ENCODE data around the gene RBP3.

RBP3 gene

GRCh38 chr10:47318706-47319105 is 29.5 kb upstream of the RBP3 start:
- no peak for DNase-seq (ENCODE audit: low read depth)

DNA sequence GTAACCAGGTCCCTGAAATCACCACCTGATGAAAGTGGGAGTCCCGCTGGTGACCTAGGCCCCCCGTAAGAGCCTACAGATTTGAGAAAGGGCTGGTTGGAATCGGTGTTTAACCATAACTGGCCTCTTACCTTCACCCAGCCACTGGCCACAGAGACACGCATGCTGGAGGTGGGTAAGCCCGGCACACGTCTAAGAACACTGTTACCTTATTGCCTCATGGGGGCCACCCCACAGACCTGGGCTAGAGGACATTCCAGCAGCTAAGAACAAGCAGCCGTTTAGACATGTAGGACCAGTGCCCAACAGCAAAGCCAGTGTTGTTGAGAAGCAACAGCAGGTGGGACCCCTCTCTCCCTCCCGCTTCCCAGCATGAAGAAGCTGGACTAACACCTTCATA is 28.4 kb upstream of the RBP3 start:
- DNase-seq (ENCODE audit: low read depth): no peak

DNA sequence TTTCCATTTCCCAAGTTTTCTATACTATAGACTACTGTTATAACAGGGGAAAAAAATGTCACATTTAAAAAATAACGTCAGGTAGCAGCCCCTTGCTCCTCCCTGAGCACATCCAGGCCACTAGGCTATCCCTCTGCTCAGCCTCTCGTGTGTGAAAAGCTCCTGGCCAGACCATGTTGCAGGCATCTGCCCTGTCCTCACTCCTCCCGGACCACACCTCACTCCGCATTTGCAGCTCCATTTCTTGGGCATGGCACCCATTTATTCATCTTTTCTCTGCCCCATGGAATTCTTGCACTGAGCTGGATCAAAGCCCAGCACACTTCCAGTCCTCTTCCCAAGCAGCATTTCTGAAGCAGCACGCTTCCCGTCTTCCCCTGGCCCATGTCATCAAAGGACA is 27.4 kb upstream of the RBP3 start:
- DNase-seq (ENCODE audit: low read depth): no peak

- DNase-seq (ENCODE audit: low read depth): no peak
These were observed 26.5 kb upstream of the RBP3 start for GRCh38 chr10:47321521-47322195.

DNA sequence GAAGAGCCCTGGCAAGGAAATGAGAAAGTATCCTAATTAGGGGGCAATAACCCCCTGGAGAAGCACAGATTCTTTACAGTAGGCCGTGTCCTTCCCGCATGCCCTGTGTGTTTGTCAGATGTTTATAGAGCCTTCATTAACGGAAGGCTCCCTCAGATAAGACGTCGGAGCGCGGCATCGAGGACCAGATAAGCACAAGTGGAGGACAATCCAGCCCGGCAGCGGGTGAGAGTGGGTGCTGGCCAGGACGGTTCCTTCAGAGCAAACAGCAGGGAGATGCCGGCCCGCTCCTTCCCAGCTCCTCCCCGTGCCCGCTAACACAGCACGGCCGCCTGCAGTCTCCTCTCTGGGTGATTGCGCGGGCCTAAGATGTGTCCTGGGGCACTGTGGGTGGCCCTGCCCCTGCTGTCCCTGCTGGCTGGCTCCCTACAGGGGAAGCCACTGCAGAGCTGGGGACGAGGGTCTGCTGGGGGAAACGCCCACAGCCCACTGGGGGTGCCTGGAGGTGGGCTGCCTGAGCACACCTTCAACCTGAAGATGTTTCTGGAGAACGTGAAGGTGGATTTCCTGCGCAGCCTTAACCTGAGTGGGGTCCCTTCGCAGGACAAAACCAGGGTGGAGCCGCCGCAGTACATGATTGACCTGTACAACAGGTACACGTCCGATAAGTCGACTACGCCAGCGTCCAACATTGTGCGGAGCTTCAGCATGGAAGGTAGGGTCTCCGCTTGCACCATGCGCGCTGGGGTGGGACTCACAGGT is 25.7 kb upstream of the RBP3 start, which contains the start of gene GDF2:
TSS of gene GDF2 (plus strand) at position 155 of the 762 bp plus-strand sequence. CDS start at position 370, 215 bp downstream.
- no peak for DNase-seq (ENCODE audit: low read depth)

GRCh38 chr10:47323087-47323486 is 25.1 kb upstream of the RBP3 start:
- DNase-seq (ENCODE audit: low read depth): no peak

- DNase-seq (ENCODE audit: low read depth): no peak
These were observed 24.4 kb upstream of the RBP3 start for GRCh38 chr10:47323636-47324296.

- no peak for DNase-seq (ENCODE audit: low read depth)
These were observed 22.6 kb upstream of the RBP3 start for GRCh38 chr10:47325303-47326291.

GRCh38 chr10:47326306-47326926 is 21.7 kb upstream of the RBP3 start:
- DNase-seq (ENCODE audit: low read depth): no peak

GRCh38 chr10:47326927-47327330 is 21.2 kb upstream of the RBP3 start:
- no peak for DNase-seq (ENCODE audit: low read depth)

GRCh38 chr10:47329855-47330254 is 18.3 kb upstream of the RBP3 start:
- no peak for DNase-seq (ENCODE audit: low read depth)

- DNase-seq (ENCODE audit: low read depth): no peak
These were observed 17.8 kb upstream of the RBP3 start for GRCh38 chr10:47330366-47330765.

GRCh38 chr10:47330804-47331203 is 17.4 kb upstream of the RBP3 start:
- DNase-seq (ENCODE audit: low read depth): no peak

DNA sequence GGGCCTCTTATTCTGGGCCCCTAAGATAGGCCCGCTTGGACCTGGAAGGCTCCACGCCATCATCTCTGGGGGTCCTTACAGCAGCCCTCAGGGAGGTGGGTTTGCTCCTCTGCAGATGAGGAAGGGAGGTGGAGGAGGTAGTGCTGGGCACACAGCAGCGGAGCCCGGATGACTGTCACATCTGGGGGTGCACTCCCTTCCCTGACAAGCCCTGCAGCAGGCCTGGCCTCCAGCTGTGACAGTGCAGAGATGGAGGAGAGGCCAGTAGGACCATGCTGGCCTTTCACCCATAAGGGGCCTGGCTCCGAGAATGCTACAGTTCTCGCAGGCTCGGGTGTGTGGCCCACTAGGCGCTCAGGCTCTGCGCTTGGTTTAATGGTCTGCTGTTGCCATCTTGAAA is 16.7 kb upstream of the RBP3 start:
- no peak for DNase-seq (ENCODE audit: low read depth)

- no peak for DNase-seq (ENCODE audit: low read depth)
These were observed 16.2 kb upstream of the RBP3 start for GRCh38 chr10:47331954-47332353.

GRCh38 chr10:47332371-47332770 is 15.8 kb upstream of the RBP3 start:
- DNase-seq (ENCODE audit: low read depth): no peak

DNA sequence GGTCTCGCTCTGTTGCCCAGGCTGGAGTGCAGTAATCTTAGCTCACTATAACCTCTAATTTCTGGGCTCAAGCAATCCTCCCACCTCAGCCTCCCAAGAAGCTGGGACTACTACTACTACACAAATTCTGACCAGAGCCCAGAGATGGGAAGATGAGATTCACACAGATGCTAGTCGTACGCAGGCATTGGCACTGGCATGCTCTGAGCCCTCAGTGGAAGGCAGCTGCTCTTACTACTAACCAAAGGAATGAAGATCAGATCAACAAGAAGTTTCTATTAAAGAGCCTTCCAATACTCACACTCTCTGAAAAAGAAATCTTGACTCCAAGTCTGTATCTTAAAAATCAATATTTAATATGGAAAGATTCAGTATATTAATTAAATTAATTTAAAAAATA is 15.2 kb upstream of the RBP3 start:
- DNase-seq (ENCODE audit: low read depth): no peak

DNA sequence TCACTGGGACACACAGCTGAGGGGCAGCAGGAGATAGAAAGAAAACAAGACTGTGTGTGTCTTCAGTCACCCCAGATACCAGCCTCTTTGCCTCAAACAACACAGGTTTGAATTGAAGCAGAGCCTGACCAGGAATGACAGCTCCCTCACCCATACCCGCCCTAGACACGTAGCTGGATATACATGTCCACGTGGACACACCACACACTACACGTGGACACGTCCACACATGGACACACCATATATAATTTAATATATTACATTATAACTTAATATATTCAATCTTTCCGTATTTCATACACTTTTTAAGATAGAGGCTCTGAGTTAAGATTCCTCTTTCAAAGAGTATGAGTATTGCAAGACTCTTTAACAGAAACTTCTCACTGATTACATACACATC is 14.6 kb upstream of the RBP3 start:
- DNase-seq (ENCODE audit: low read depth): no peak

DNA sequence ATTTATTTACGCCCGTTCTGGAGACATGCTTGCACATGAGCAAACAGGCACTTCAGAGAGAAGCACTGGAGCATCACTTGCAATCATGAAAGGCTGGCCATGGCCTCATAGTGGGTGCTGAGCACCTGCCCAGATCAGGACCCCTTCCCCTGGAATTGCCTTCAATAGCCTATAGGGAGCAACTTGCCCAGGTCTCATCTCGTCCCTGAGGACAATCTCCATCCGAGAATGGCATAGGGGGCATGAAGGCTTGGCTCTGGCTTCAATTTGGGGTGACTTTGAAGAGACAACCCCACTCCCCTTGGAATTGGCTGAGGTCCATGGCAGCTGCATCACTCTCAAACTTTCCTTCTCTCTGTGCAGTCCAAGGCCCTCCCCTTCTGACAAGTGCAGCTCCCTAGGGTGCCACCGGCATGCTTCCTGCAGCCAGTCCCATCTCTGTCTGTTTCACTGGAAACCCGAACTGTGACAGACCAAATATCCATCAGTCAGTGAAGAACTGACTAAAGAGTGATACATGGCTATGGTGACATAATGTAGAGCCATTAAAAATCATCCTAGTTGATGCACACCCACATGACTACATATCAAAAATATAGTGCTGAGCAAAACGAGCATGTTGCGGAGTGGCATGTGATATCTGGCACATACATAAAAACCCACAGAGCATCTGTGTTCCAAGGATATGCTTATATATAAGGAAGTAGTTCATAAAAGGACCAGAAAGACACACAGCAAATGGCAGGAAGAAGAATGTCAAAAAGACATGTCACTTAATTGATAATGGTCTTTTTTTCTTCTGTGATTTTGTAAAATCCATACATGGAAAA is 13.5 kb upstream of the RBP3 start:
- DNase-seq (ENCODE audit: low read depth): no peak

DNA sequence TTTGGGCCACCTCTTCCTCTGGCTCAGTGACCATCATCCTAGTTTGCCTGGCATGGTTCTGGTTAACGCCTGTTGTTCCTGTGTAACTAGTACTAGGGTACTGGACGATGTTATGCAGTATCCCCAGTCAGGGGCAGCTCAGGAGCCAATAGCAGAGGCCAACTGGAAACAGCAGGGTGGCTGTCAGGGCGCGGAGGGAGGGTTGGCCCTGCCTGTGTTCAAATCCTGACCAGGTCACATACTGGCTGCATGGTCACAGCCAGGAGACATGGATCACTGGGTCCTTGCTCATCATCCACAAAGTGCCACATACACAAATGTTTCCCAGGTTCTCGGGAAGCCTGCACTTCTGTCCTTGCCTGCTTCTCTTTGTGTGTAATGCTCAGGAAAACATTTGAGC is 12.3 kb upstream of the RBP3 start:
- no peak for DNase-seq (ENCODE audit: low read depth)

All from stimulated activated CD4-positive, alpha-beta T cell treated with anti-CD3 and anti-CD28 coated beads, Interleukin-2, amount 100 ng/mL, for 4 hours (primary cell).